ENCODE results near the gene RNF17.

DNA sequence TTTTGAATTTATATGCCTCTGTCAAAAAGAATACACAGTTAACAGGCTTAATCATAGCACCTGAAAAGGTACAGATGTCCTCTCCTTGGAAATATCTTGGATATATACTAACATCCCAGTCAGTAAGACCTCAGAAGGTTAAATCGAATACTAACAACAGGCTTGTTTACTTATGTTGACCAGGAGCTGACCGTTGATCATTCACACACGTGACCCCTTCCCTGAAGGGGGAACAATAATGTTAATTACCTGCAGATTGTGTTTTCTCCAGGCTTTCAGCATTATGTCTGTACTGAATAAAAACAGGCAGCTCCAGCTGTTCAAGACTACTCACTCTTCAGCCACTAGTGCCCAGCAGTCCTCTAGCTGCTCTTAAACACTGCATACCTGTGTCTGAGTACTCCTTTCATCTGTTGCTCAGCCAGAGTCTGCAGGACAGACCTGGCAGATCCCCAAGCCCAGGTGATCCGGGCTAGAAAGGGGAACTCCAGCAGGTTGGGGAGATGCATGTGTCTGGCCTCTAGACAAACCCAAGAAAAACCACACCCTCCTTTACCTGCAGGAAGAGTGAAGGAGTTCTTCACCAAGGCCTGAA is 163.9 kb downstream of the RNF17 start:
- TF ChIP-seq ZNF384 (IDR thresholded peaks at IDR 0.05), result no peak
- TF ChIP-seq HDGF (IDR thresholded peaks at IDR 0.05; ENCODE audit: borderline replicate concordance), result no peak
- no peak for TF ChIP-seq SP1 (IDR thresholded peaks at IDR 0.05)
- TF ChIP-seq BHLHE40 (IDR thresholded peaks at IDR 0.05; ENCODE audit: borderline replicate concordance), result no peak
- TF ChIP-seq LEF1 (IDR thresholded peaks at IDR 0.05; ENCODE audit: borderline replicate concordance), result no peak
- TF ChIP-seq FOXA1 (IDR thresholded peaks at IDR 0.05), result no peak
- no peak for TF ChIP-seq ELF4 (IDR thresholded peaks at IDR 0.05)
- TF ChIP-seq ARNT (IDR thresholded peaks at IDR 0.05), result no peak
- TF ChIP-seq, protein P1, sequence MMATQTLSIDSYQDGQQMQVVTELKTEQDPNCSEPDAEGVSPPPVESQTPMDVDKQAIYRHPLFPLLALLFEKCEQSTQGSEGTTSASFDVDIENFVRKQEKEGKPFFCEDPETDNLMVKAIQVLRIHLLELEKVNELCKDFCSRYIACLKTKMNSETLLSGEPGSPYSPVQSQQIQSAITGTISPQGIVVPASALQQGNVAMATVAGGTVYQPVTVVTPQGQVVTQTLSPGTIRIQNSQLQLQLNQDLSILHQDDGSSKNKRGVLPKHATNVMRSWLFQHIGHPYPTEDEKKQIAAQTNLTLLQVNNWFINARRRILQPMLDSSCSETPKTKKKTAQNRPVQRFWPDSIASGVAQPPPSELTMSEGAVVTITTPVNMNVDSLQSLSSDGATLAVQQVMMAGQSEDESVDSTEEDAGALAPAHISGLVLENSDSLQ (IDR thresholded peaks at IDR 0.05), result no peak
- no peak for TF ChIP-seq FOXK2 (IDR thresholded peaks at IDR 0.05)

All from HEK293T (cell line).